Smooth muscle cell (in vitro differentiated cells): ENCODE data around the gene ZFAND3. TPM values are rescaled to one million over a fixed set of nuclear protein-coding genes. Genes with fewer than 3 reads are reported as not detected.

Experiments
- DNase-seq: peaks from one replicate; lab custom pipeline; 2025; ENCODE audit not compliant: unreplicated experiment; lab: John Stamatoyannopoulos, UW
- H2AFZ ChIP-seq: fragments of 200-600 bp; sonication (generic); 2 replicates; pipeline ENCODE4 v1.6.0; 2016; ENCODE audit warnings: antibody characterized with exemption, low read depth, mild to moderate bottlenecking
- H3F3A ChIP-seq: fragments of 200-600 bp; sonication (generic); 2 replicates; pipeline ENCODE4 v1.6.0; 2017; ENCODE audit warnings: antibody characterized with exemption, low read depth
- H3K27ac ChIP-seq: fragments of 200-600 bp; sonication (generic); 2 replicates; pipeline ENCODE4 v1.5.1; 2016; ENCODE audit warnings: low read depth, mild to moderate bottlenecking
- H3K27me3 ChIP-seq: fragments of 200-600 bp; sonication (generic); 2 replicates; pipeline ENCODE4 v1.6.1; 2016; ENCODE audit warnings: low read depth, mild to moderate bottlenecking
- H3K36me3 ChIP-seq: fragments of 200-600 bp; sonication (generic); 2 replicates; pipeline ENCODE4 v1.5.1; 2016; ENCODE audit warnings: low read depth
- H3K4me1 ChIP-seq: fragments of 200-600 bp; sonication (generic); 2 replicates; pipeline ENCODE4 v1.5.1; 2016; ENCODE audit warnings: low read depth
- H3K4me2 ChIP-seq: fragments of 200-600 bp; sonication (generic); 2 replicates; pipeline ENCODE4 v1.6.0; 2016; ENCODE audit warnings: mild to moderate bottlenecking
- H3K4me3 ChIP-seq: fragments of 200-600 bp; sonication (generic); 2 replicates; pipeline ENCODE4 v1.5.1; 2016; ENCODE audit warnings: mild to moderate bottlenecking
- H3K79me2 ChIP-seq: fragments of 200-600 bp; sonication (generic); 2 replicates; pipeline ENCODE4 v1.6.0; 2016; ENCODE audit warnings: low read depth, mild to moderate bottlenecking
- H3K9ac ChIP-seq: fragments of 200-600 bp; sonication (generic); 2 replicates; pipeline ENCODE4 v1.6.0; 2016; ENCODE audit warnings: low read depth
- H3K9me3 ChIP-seq: fragments of 200-600 bp; sonication (generic); replicated peaks from 2 replicates; pipeline ENCODE4 v1.5.1; 2016; ENCODE audit warnings: low read depth
- H4K20me1 ChIP-seq: fragments of 200-600 bp; sonication (generic); 2 replicates; pipeline ENCODE4 v1.6.0; 2016; ENCODE audit warnings: low read depth
- CTCF ChIP-seq: fragments of 200-600 bp; sonication (generic); IDR thresholded peaks from 2 replicates; pipeline ENCODE4 v1.5.1; 2017; ENCODE audit warnings: borderline replicate concordance, mild to moderate bottlenecking, antibody characterized with exemption; ENCODE audit not compliant: insufficient read depth, poor library complexity, severe bottlenecking
- WGBS: methylation state at CpG from one replicate; pipeline ENCODE4 v1.1.7; 2016; ENCODE audit warnings: low lambda C conversion rate; 5-methylcytosine and 5-hydroxymethylcytosine counted together
- polyA plus RNA-seq: library from polyadenylated mRNA; unstranded; fragments of >200 nt; fragmentation: Nextera tagmentation; extraction: Ambion mirVana; gene quantifications from 2 replicates; pipeline ENCODE4 v1.2.1, GENCODE V29; 2016
- total RNA-seq: library from RNA; depleted of rRNA; stranded (reverse); fragments of >200 nt; gene quantifications from 2 replicates; pipeline ENCODE4 v1.2.3, GENCODE V29; 2014

ZFAND3 gene
- total and polyA plus RNA-seq, 2 experiments from 2014 or later = 27.6 to 40.5 TPM

GRCh38 chr6:37840143-37840939, 20.8 kb downstream of the ZFAND3 start:
- Histone ChIP-seq H3K4me2 (no peak overlapping the region), H3K79me2 (peaks cover 99% of the 10 kb centered on the region), H4K20me1 (peaks cover 100% of the 10 kb centered on the region)

DNA sequence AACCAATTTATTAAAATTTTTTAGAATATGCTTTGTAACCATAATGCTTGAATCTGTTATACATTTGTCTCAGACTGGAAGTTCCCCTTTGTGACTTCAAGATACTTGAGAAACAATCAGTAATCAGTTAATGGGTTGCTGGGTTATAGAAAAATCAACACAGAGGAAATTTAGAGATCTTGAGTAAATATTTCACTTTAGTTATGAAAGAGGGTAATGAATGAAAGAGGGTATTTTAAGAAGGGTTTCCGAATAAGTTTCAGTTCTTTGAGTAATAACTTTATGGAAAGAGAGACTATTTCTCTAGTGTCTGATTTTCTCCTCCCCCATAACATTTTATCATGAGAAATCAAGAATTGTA, 21.4 kb downstream of the ZFAND3 start:
- no peak for DNase-seq
- WGBS = 100% methylated on average over 1 of the region's 1 CpG

More at GRCh38 chr6:37840143-37840939, 20.8 kb downstream of the ZFAND3 start:
- H3K4me3 ChIP-seq = no peak overlapping the region
- DNase-seq = no peak
- no peaks in the 10 kb centered on the region for H3K4me1 ChIP-seq
- TF ChIP-seq CTCF = no peak
- H3F3A ChIP-seq = peaks cover 5% of the 10 kb centered on the region
- H2AFZ ChIP-seq = no peak overlapping the region
- WGBS = 97% methylated on average over 8 of the region's 8 CpGs
- H3K27ac ChIP-seq = no peak overlapping the region
- no peaks in the 10 kb centered on the region for H3K27me3 ChIP-seq
- H3K9ac ChIP-seq = no peak overlapping the region
- H3K9me3 ChIP-seq = no peaks in the 10 kb centered on the region
- H3K36me3 ChIP-seq = no peaks in the 10 kb centered on the region

GRCh38 chr6:37845026-37845911, 25.7 kb downstream of the ZFAND3 start:
- H3K27ac ChIP-seq = peak overlapping the region; percentile 48
- 90% methylated on average over 6 of the region's 6 CpGs for WGBS

More for the DNA sequence above, 21.4 kb downstream of the ZFAND3 start:
- Histone ChIP-seq H3K4me3 (no peak overlapping the region), H3F3A (peaks cover 5% of the 10 kb centered on the region), H4K20me1 (peaks cover 100% of the 10 kb centered on the region), H3K27ac (no peak overlapping the region), H3K79me2 (peaks cover 99% of the 10 kb centered on the region), H3K9me3 (no peaks in the 10 kb centered on the region), H3K27me3 (no peaks in the 10 kb centered on the region), H3K9ac (no peak overlapping the region), H3K4me2 (no peak overlapping the region), H2AFZ (no peak overlapping the region), H3K4me1 (no peaks in the 10 kb centered on the region), H3K36me3 (no peaks in the 10 kb centered on the region)
- no peak for TF ChIP-seq CTCF

More at GRCh38 chr6:37845026-37845911, 25.7 kb downstream of the ZFAND3 start:
- H3K4me1 ChIP-seq = peaks cover 7% of the 10 kb centered on the region
- H4K20me1 ChIP-seq = peaks cover 100% of the 10 kb centered on the region
- TF ChIP-seq CTCF = no peak
- no peaks in the 10 kb centered on the region for H3F3A ChIP-seq
- no peaks in the 10 kb centered on the region for H3K9me3 ChIP-seq
- H3K4me3 ChIP-seq = no peak overlapping the region
- H3K27me3 ChIP-seq = no peaks in the 10 kb centered on the region
- no peak overlapping the region for H3K4me2 ChIP-seq
- H3K9ac ChIP-seq = no peak overlapping the region
- no peak for DNase-seq
- H3K79me2 ChIP-seq = peaks cover 99% of the 10 kb centered on the region
- no peak overlapping the region for H2AFZ ChIP-seq
- H3K36me3 ChIP-seq = no peaks in the 10 kb centered on the region
